ENCODE measurements around the gene ASPSCR1.

Gene ASPSCR1

DNA sequence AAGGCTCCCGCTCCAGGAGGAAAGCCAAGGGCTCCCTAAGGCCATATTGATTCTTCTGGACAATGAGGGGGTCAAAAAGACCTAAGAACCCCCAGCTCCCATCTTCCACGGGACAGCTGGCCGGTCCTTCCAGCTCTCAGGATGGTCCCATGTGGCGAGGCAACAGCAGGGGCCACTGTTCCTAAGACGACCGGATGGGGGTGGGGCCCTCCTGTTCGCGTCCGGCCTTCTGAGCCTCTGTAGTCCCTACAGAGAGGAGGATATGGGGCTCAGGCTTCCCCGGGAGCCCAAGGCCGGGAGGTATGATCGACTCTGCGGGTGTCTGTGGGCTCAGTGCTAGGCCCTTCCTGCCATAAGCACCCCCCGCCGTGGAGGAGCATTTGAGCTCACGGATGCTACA lies 66.1 kb downstream of the ASPSCR1 start:
- H3K27me3 ChIP-seq (ENCODE audit: control insufficient read depth in 3 of 3, insufficient read depth in 3 of 3, low read depth in 1 of 3, low read length in 3 of 3) = no peaks in the 10 kb centered on the region
- H2AFZ ChIP-seq (ENCODE audit: low read length) = peak overlapping the region; percentile 83
- no peak overlapping the region for H3K27ac ChIP-seq (replicated peaks; ENCODE audit: low read length)
- no CpG with 5 or more reads among the region's 16 CpGs for WGBS, 2 donors (ENCODE audit: extremely low coverage in 2 of 2, insufficient read length in 2 of 2, insufficient replicate concordance in 1 of 2)
- H3K4me2 ChIP-seq (ENCODE audit: insufficient read depth, low read length, poor library complexity, severe bottlenecking) = no peak overlapping the region
- H3K4ac ChIP-seq (ENCODE audit: low read length) = no peak overlapping the region
- H3K4me3 ChIP-seq (ENCODE audit: low read length in 2 of 2) = no peak overlapping the region
- H2BK5ac ChIP-seq (ENCODE audit: low read length) = no peak overlapping the region
- H2AK5ac ChIP-seq (ENCODE audit: low read depth, low read length) = no peak overlapping the region
- no peak overlapping the region for H4K91ac ChIP-seq (ENCODE audit: low read depth, low read length, poor library complexity)
- no peak for DNase-seq (ENCODE audit: low spot score)
- no peak overlapping the region for H3K9ac ChIP-seq (ENCODE audit: low read depth, low read length, poor library complexity)
- no peak overlapping the region for H3K14ac ChIP-seq (ENCODE audit: low read length)
- no peak overlapping the region for H2BK12ac ChIP-seq (ENCODE audit: low read length)
- no peak overlapping the region for H2BK120ac ChIP-seq (ENCODE audit: low read depth, low read length)
- no peak overlapping the region for H3K18ac ChIP-seq (ENCODE audit: low read length)
- no peak overlapping the region for H3K23ac ChIP-seq (ENCODE audit: low read depth, low read length, poor library complexity)
- peaks cover 2% of the 10 kb centered on the region for H3K79me1 ChIP-seq (ENCODE audit: low read depth, low read length)
- peaks cover 12 to 16% of the 10 kb centered on the region in 2 donors for H3K36me3 ChIP-seq (replicated peaks in 1 of 2; ENCODE audit: control insufficient read depth in 2 of 2, insufficient read depth in 2 of 2, low read length in 2 of 2)
- H3K9me3 ChIP-seq (replicated peaks in 1 of 2; ENCODE audit: control insufficient read depth in 2 of 2, insufficient read depth in 1 of 2, low read depth in 1 of 2, low read length in 2 of 2) = no peaks in the 10 kb centered on the region
- no peaks in the 10 kb centered on the region for H3K4me1 ChIP-seq (ENCODE audit: control insufficient read depth in 2 of 2, insufficient read depth in 1 of 2, low read depth in 1 of 2, low read length in 2 of 2)
- no peak overlapping the region for H2BK15ac ChIP-seq (ENCODE audit: low read length)
- no peak overlapping the region for H4K8ac ChIP-seq (ENCODE audit: low read depth, low read length)

- Histone ChIP-seq H3K23ac (ENCODE audit: low read depth, low read length, poor library complexity) (peak overlapping the region; percentile 58), H3K4ac (ENCODE audit: low read length) (no peak overlapping the region), H2AK5ac (ENCODE audit: low read depth, low read length) (no peak overlapping the region), H3K27me3 (ENCODE audit: control insufficient read depth in 3 of 3, insufficient read depth in 3 of 3, low read depth in 1 of 3, low read length in 3 of 3) (no peaks in the 10 kb centered on the region), H2BK15ac (ENCODE audit: low read length) (no peak overlapping the region), H2BK120ac (ENCODE audit: low read depth, low read length) (no peak overlapping the region), H2BK12ac (ENCODE audit: low read length) (no peak overlapping the region), H3K36me3 (replicated peaks in 1 of 2; ENCODE audit: control insufficient read depth in 2 of 2, insufficient read depth in 2 of 2, low read length in 2 of 2) (peaks cover 26 to 31% of the 10 kb centered on the region in 2 donors), H4K8ac (ENCODE audit: low read depth, low read length) (no peak overlapping the region), H3K9me3 (replicated peaks in 1 of 2; ENCODE audit: control insufficient read depth in 2 of 2, insufficient read depth in 1 of 2, low read depth in 1 of 2, low read length in 2 of 2) (no peaks in the 10 kb centered on the region), H2AFZ (ENCODE audit: low read length) (no peak overlapping the region), H3K27ac (replicated peaks; ENCODE audit: low read length) (no peak overlapping the region), H4K91ac (ENCODE audit: low read depth, low read length, poor library complexity) (no peak overlapping the region), H3K4me3 (ENCODE audit: low read length in 2 of 2) (peak overlapping the region in 1 of 2 donors; percentile 22), H3K4me2 (ENCODE audit: insufficient read depth, low read length, poor library complexity, severe bottlenecking) (no peak overlapping the region), H3K18ac (ENCODE audit: low read length) (no peak overlapping the region), H2BK5ac (ENCODE audit: low read length) (no peak overlapping the region), H3K4me1 (ENCODE audit: control insufficient read depth in 2 of 2, insufficient read depth in 1 of 2, low read depth in 1 of 2, low read length in 2 of 2) (peaks cover 3 to 4% of the 10 kb centered on the region in 2 donors), H3K9ac (ENCODE audit: low read depth, low read length, poor library complexity) (no peak overlapping the region), H3K79me1 (ENCODE audit: low read depth, low read length) (peaks cover 13% of the 10 kb centered on the region), H3K14ac (ENCODE audit: low read length) (no peak overlapping the region)
- WGBS, 2 donors (ENCODE audit: extremely low coverage in 2 of 2, insufficient read length in 2 of 2, insufficient replicate concordance in 1 of 2) = no CpG with 5 or more reads among the region's 14 CpGs
- DNase-seq (ENCODE audit: low spot score) = no peak
Measured at GRCh38 chr17:82045936-82046484, 68.6 kb downstream of the ASPSCR1 start.

DNA sequence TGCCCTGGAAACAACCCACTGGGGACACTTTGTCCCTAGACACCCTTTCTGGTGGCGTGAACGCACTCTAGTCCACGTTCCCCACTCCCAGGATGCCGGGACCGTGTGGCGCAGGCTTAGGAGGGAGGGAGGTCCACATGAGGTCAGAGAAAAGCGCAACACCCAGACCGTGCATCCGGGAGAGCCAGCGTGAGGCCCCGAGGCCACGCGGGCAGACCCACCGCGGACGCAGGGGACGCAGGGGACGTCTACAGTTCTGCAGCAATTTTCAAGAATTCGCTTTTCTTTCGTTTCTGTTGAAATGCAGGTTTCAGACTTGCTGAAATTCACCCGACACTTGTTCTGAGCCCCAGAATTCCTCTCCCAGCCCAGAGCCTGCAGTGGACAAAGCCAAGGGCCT lies 69.5 kb downstream of the ASPSCR1 start:
- Histone ChIP-seq H4K8ac (ENCODE audit: low read depth, low read length) (no peak overlapping the region), H2BK12ac (ENCODE audit: low read length) (no peak overlapping the region), H3K9me3 (replicated peaks in 1 of 2; ENCODE audit: control insufficient read depth in 2 of 2, insufficient read depth in 1 of 2, low read depth in 1 of 2, low read length in 2 of 2) (no peaks in the 10 kb centered on the region), H3K4me2 (ENCODE audit: insufficient read depth, low read length, poor library complexity, severe bottlenecking) (no peak overlapping the region), H3K4me1 (ENCODE audit: control insufficient read depth in 2 of 2, insufficient read depth in 1 of 2, low read depth in 1 of 2, low read length in 2 of 2) (peaks cover 3 to 4% of the 10 kb centered on the region in 2 donors), H2BK15ac (ENCODE audit: low read length) (no peak overlapping the region), H3K23ac (ENCODE audit: low read depth, low read length, poor library complexity) (no peak overlapping the region), H4K91ac (ENCODE audit: low read depth, low read length, poor library complexity) (no peak overlapping the region), H3K18ac (ENCODE audit: low read length) (no peak overlapping the region), H3K27me3 (ENCODE audit: control insufficient read depth in 3 of 3, insufficient read depth in 3 of 3, low read depth in 1 of 3, low read length in 3 of 3) (no peaks in the 10 kb centered on the region), H2BK5ac (ENCODE audit: low read length) (no peak overlapping the region), H3K36me3 (replicated peaks in 1 of 2; ENCODE audit: control insufficient read depth in 2 of 2, insufficient read depth in 2 of 2, low read length in 2 of 2) (peaks cover 26 to 31% of the 10 kb centered on the region in 2 donors), H2BK120ac (ENCODE audit: low read depth, low read length) (no peak overlapping the region), H3K14ac (ENCODE audit: low read length) (no peak overlapping the region), H3K27ac (replicated peaks; ENCODE audit: low read length) (no peak overlapping the region), H3K4ac (ENCODE audit: low read length) (no peak overlapping the region), H2AK5ac (ENCODE audit: low read depth, low read length) (no peak overlapping the region), H3K79me1 (ENCODE audit: low read depth, low read length) (peaks cover 13% of the 10 kb centered on the region), H3K4me3 (ENCODE audit: low read length in 2 of 2) (no peak overlapping the region), H3K9ac (ENCODE audit: low read depth, low read length, poor library complexity) (no peak overlapping the region), H2AFZ (ENCODE audit: low read length) (no peak overlapping the region)
- no peak for DNase-seq (ENCODE audit: low spot score)
- no CpG with 5 or more reads among the region's 21 CpGs for WGBS, 2 donors (ENCODE audit: extremely low coverage in 2 of 2, insufficient read length in 2 of 2, insufficient replicate concordance in 1 of 2)

GRCh38 chr17:82047379-82047778 lies 70.0 kb downstream of the ASPSCR1 start:
- H4K91ac ChIP-seq (ENCODE audit: low read depth, low read length, poor library complexity) = no peak overlapping the region
- H3K9me3 ChIP-seq (replicated peaks in 1 of 2; ENCODE audit: control insufficient read depth in 2 of 2, insufficient read depth in 1 of 2, low read depth in 1 of 2, low read length in 2 of 2) = no peaks in the 10 kb centered on the region
- no peak overlapping the region for H3K4me2 ChIP-seq (ENCODE audit: insufficient read depth, low read length, poor library complexity, severe bottlenecking)
- H3K23ac ChIP-seq (ENCODE audit: low read depth, low read length, poor library complexity) = peak overlapping the region; percentile 50
- H2AFZ ChIP-seq (ENCODE audit: low read length) = no peak overlapping the region
- no peak overlapping the region for H3K18ac ChIP-seq (ENCODE audit: low read length)
- no peak overlapping the region for H3K14ac ChIP-seq (ENCODE audit: low read length)
- H3K27me3 ChIP-seq (ENCODE audit: control insufficient read depth in 3 of 3, insufficient read depth in 3 of 3, low read depth in 1 of 3, low read length in 3 of 3) = no peaks in the 10 kb centered on the region
- H2AK5ac ChIP-seq (ENCODE audit: low read depth, low read length) = no peak overlapping the region
- H2BK15ac ChIP-seq (ENCODE audit: low read length) = no peak overlapping the region
- no peak overlapping the region for H3K4ac ChIP-seq (ENCODE audit: low read length)
- no peak overlapping the region for H2BK5ac ChIP-seq (ENCODE audit: low read length)
- no CpG with 5 or more reads among the region's 24 CpGs for WGBS, 2 donors (ENCODE audit: extremely low coverage in 2 of 2, insufficient read length in 2 of 2, insufficient replicate concordance in 1 of 2)
- no peak overlapping the region for H3K9ac ChIP-seq (ENCODE audit: low read depth, low read length, poor library complexity)
- H3K36me3 ChIP-seq (replicated peaks in 1 of 2; ENCODE audit: control insufficient read depth in 2 of 2, insufficient read depth in 2 of 2, low read length in 2 of 2) = peaks cover 26 to 31% of the 10 kb centered on the region in 2 donors
- H2BK12ac ChIP-seq (ENCODE audit: low read length) = no peak overlapping the region
- no peak overlapping the region for H3K27ac ChIP-seq (replicated peaks; ENCODE audit: low read length)
- H2BK120ac ChIP-seq (ENCODE audit: low read depth, low read length) = no peak overlapping the region
- H3K4me3 ChIP-seq (ENCODE audit: low read length in 2 of 2) = peak overlapping the region in 1 of 2 donors; percentile 63
- DNase-seq (ENCODE audit: low spot score) = no peak
- H3K79me1 ChIP-seq (ENCODE audit: low read depth, low read length) = peaks cover 15% of the 10 kb centered on the region
- H4K8ac ChIP-seq (ENCODE audit: low read depth, low read length) = no peak overlapping the region
- peaks cover 3 to 4% of the 10 kb centered on the region in 2 donors for H3K4me1 ChIP-seq (ENCODE audit: control insufficient read depth in 2 of 2, insufficient read depth in 1 of 2, low read depth in 1 of 2, low read length in 2 of 2)

All from neuronal stem cell (in vitro differentiated cells).